IMR-90 (cell line): ENCODE measurements around the gene MYPOP. TPM values are rescaled to one million over a fixed set of nuclear protein-coding genes. Genes with fewer than 3 reads are reported as not detected.

Experiments
- ATAC-seq: fragments of 200-7000 bp; cut with Tn5 transposase; 2 replicates; pipeline ENCODE4 v1.9.1; 2020; ENCODE audit warnings: low read depth, mild to moderate bottlenecking, moderate library complexity
- BruUV-seq: library from RNA; stranded (reverse); fragments of 400-500 nt; replicated peaks from 2 replicates; lab custom pipeline; 2021; lab: Mats Ljungman, UMichigan
- CTCF ChIA-PET: fragments of 300-600 bp; formaldehyde crosslinking; extraction: SDS; loops from one replicate; lab custom pipeline; 2021; ENCODE audit warnings: antibody characterized with exemption; lab: Yijun Ruan, JAX
- POLR2A ChIA-PET: fragments of 300-600 bp; sonication (Branson Sonifier 250); formaldehyde crosslinking; loops from one replicate; lab custom pipeline; 2022; ENCODE audit warnings: antibody characterized with exemption; ENCODE audit not compliant: unreplicated experiment; lab: Charles Lee
- DNase-seq: peaks from one replicate; pipeline ENCODE4 v3.0.0; 2013
- H2AFZ ChIP-seq: replicated peaks from 2 replicates; pipeline ENCODE3; 2013; ENCODE audit warnings: low read length, mild to moderate bottlenecking; ENCODE audit not compliant: poor library complexity
- H2AK5ac ChIP-seq: 2 replicates; pipeline ENCODE4 v1.6.1; 2013; ENCODE audit warnings: low read depth, low read length, inconsistent platforms
- H2AK9ac ChIP-seq: replicated peaks from 2 replicates; pipeline ENCODE3; 2013; ENCODE audit warnings: mild to moderate bottlenecking, low read depth, low read length, moderate library complexity; ENCODE audit not compliant: poor library complexity
- H2BK120ac ChIP-seq: 2 replicates; pipeline ENCODE4 v1.6.1; 2013; ENCODE audit warnings: low read depth, low read length, inconsistent platforms
- H2BK15ac ChIP-seq: 3 replicates; pipeline ENCODE4 v1.6.1; 2013; ENCODE audit warnings: low read depth, low read length, inconsistent platforms
- H2BK20ac ChIP-seq: 2 replicates; pipeline ENCODE4 v1.6.1; 2013; ENCODE audit warnings: low read depth, mild to moderate bottlenecking, inconsistent platforms, low read length, moderate library complexity
- H2BK5ac ChIP-seq: 2 replicates; pipeline ENCODE4 v1.6.1; 2013; ENCODE audit warnings: mild to moderate bottlenecking, low read depth, low read length, inconsistent platforms; ENCODE audit not compliant: poor library complexity, severe bottlenecking
- H3K14ac ChIP-seq: replicated peaks from 2 replicates; pipeline ENCODE4 v1.6.1; 2013; ENCODE audit warnings: low read depth, low read length, inconsistent platforms
- H3K18ac ChIP-seq: 2 replicates; pipeline ENCODE4 v1.6.1; 2013; ENCODE audit warnings: low read depth, low read length, control low read depth
- H3K23ac ChIP-seq: 2 replicates; pipeline ENCODE4 v1.6.1; 2013; ENCODE audit warnings: low read depth, low read length, inconsistent platforms
- H3K27ac ChIP-seq: 2 replicates; pipeline ENCODE4 v1.5.1; 2013; ENCODE audit warnings: mild to moderate bottlenecking, control low read depth, low read length; ENCODE audit not compliant: insufficient read depth
- H3K27me3 ChIP-seq: 2 replicates; pipeline ENCODE4 v1.6.1; 2013; ENCODE audit warnings: low read length; ENCODE audit not compliant: control insufficient read depth, insufficient read depth
- H3K36me3 ChIP-seq: 2 replicates; pipeline ENCODE4 v1.6.1; 2013; ENCODE audit warnings: low read length, mixed read lengths; ENCODE audit not compliant: control insufficient read depth, insufficient read depth
- H3K4ac ChIP-seq: 2 replicates; pipeline ENCODE4 v1.6.1; 2013; ENCODE audit warnings: low read depth, low read length, inconsistent platforms
- H3K4me1 ChIP-seq: 2 replicates; pipeline ENCODE4 v1.6.1; 2013; ENCODE audit warnings: low read length, mixed read lengths; ENCODE audit not compliant: control insufficient read depth, insufficient read depth
- H3K4me2 ChIP-seq: 2 replicates; pipeline ENCODE4 v1.6.1; 2013; ENCODE audit warnings: low read depth, mild to moderate bottlenecking, control low read depth, low read length, moderate library complexity
- H3K4me3 ChIP-seq: 2 replicates; pipeline ENCODE4 v1.5.1; 2013; ENCODE audit warnings: low read depth, mild to moderate bottlenecking, control low read depth, low read length, moderate library complexity; ENCODE audit not compliant: insufficient read depth
- H3K56ac ChIP-seq: 2 replicates; pipeline ENCODE4 v1.6.1; 2013; ENCODE audit warnings: low read length, inconsistent platforms; ENCODE audit not compliant: insufficient read depth; ENCODE audit errors: extremely low read depth
- H3K79me1 ChIP-seq, 2 experiments: 2 replicates each; pipeline ENCODE4 v1.6.1; 2013; ENCODE audit warnings: low read length in 2 of 2, inconsistent platforms in 1 of 2, low read depth in 1 of 2
- H3K9ac ChIP-seq: 2 replicates; pipeline ENCODE4 v1.6.1; 2013; ENCODE audit warnings: low read depth, low read length, control low read depth
- H3K9me1 ChIP-seq: 2 replicates; pipeline ENCODE4 v1.6.1; 2013; ENCODE audit warnings: low read length, inconsistent platforms; ENCODE audit not compliant: insufficient read depth
- H3K9me3 ChIP-seq: 2 replicates; pipeline ENCODE4 v1.6.1; 2013; ENCODE audit warnings: low read length; ENCODE audit not compliant: control insufficient read depth, insufficient read depth
- H4K20me1 ChIP-seq: 2 replicates; pipeline ENCODE4 v1.6.1; 2013; ENCODE audit warnings: low read length, inconsistent platforms; ENCODE audit not compliant: insufficient read depth
- H4K5ac ChIP-seq: 2 replicates; pipeline ENCODE4 v1.6.1; 2013; ENCODE audit warnings: mild to moderate bottlenecking, low read depth, low read length, control low read depth
- H4K8ac ChIP-seq, 2 experiments: 2 replicates each; pipeline ENCODE4 v1.6.1; 2013; ENCODE audit warnings: low read depth in 2 of 2, low read length in 2 of 2, control low read depth in 1 of 2, inconsistent platforms in 1 of 2
- H4K91ac ChIP-seq: 2 replicates; pipeline ENCODE4 v1.6.1; 2013; ENCODE audit warnings: low read depth, low read length, inconsistent platforms; ENCODE audit not compliant: insufficient read depth
- CHD1 ChIP-seq: IDR thresholded peaks from 2 replicates; pipeline ENCODE4 v1.6.1; 2012; ENCODE audit warnings: low read depth, low read length, improper control_type of control experiment
- NFE2L2 ChIP-seq: fragments of 150-350 bp; IDR thresholded peaks from 2 replicates; pipeline ENCODE4 v1.6.1; 2016; ENCODE audit warnings: low read depth, mild to moderate bottlenecking, low read length
- RAD21 ChIP-seq: IDR thresholded peaks from 2 replicates; pipeline ENCODE4 v1.6.1; 2012; ENCODE audit warnings: low read length, improper control_type of control experiment
- RCOR1 ChIP-seq: IDR thresholded peaks from 2 replicates; pipeline ENCODE4 v1.6.1; 2012; ENCODE audit warnings: mild to moderate bottlenecking, low read length, improper control_type of control experiment; ENCODE audit not compliant: insufficient replicate concordance
- USF2 ChIP-seq: fragments of 150-350 bp; IDR thresholded peaks from 2 replicates; pipeline ENCODE4 v1.6.1; 2017; ENCODE audit warnings: mild to moderate bottlenecking, antibody characterized with exemption, low read length, low read depth
- WGBS, 2 experiments: methylation state at CpG; one replicate each; pipeline versions ENCODE4 v1.1.5 to v1.1.7; 2013; ENCODE audit warnings: missing lambda C conversion rate in 2 of 2; ENCODE audit not compliant: insufficient read length in 1 of 2; ENCODE audit errors: extremely low coverage in 2 of 2; 5-methylcytosine and 5-hydroxymethylcytosine counted together
- dilution Hi-C: fragments of 300-500 bp; cut with HindIII; formaldehyde crosslinking; loops from one replicate; pipeline ENCODE4 v1.14.3; 2018; ENCODE audit warnings: low sequenced_read_pairs; ENCODE audit not compliant: unreplicated experiment
- in situ Hi-C: fragments of 300-500 bp; cut with MboI; formaldehyde crosslinking; loops from 3 replicates; pipeline ENCODE4 v1.14.3; 2019; ENCODE audit warnings: low sequenced_read_pairs, inconsistent platforms, mixed read lengths
- intact Hi-C: fragments of 100-400 bp; cut with micrococcal nuclease; formaldehyde crosslinking; loops from 2 replicates; pipeline ENCODE4 v1.10.0; 2022
- polyA plus RNA-seq, 3 experiments: library from polyadenylated mRNA; depleted of rRNA; stranded (reverse); fragments of >200 nt; gene quantifications; 2 replicates each; pipeline ENCODE4 v1.2.3, GENCODE V29; 2012; ENCODE audit warnings: low replicate concordance in 1 of 3
- total RNA-seq: library from RNA; depleted of rRNA; stranded (reverse); fragments of >200 nt; gene quantifications from 2 replicates; pipeline ENCODE4 v1.2.3, GENCODE V29; 2012

MYPOP gene
- total and polyA plus RNA-seq, 2 of the 4 experiments (the other 2 are of a cell fraction), result 0.36 to 2.8 TPM

- BruUV-seq, result no TSS peak
- H4K91ac ChIP-seq, result no peak overlapping the region
- H3K9me3 ChIP-seq, result no peaks in the 10 kb centered on the region
- H2BK120ac ChIP-seq, result no peak overlapping the region
- intact Hi-C loops (no loop called here), in situ Hi-C loops (no loop called here), dilution Hi-C loops (no loop called here)
- ATAC-seq (no peak), DNase-seq (no peak)
- no peak overlapping the region for H4K5ac ChIP-seq
- H3K4ac ChIP-seq, result no peak overlapping the region
- H2BK20ac ChIP-seq, result no peak overlapping the region
- no peak overlapping the region for H3K4me3 ChIP-seq
- no peak overlapping the region for H3K14ac ChIP-seq
- TF ChIP-seq NFE2L2, result no peak
- no peak for TF ChIP-seq USF2
- TF ChIP-seq RAD21, result no peak
- TF ChIP-seq CHD1, result no peak
- TF ChIP-seq RCOR1, result no peak
- no peak overlapping the region for H3K18ac ChIP-seq
- peaks cover 13 to 21% of the 10 kb centered on the region in 2 experiments for H3K79me1 ChIP-seq
- H2AFZ ChIP-seq, result no peak overlapping the region
- no peak overlapping the region for H4K8ac ChIP-seq
- no peak overlapping the region for H3K23ac ChIP-seq
- H2AK9ac ChIP-seq, result no peak overlapping the region
- ChIA-PET POLR2A (no interaction called here), CTCF (no interaction called here)
- H4K20me1 ChIP-seq, result 0 out of 2 replicates have a peak, but pooled peaks cover 9% of the 10 kb centered on the region
- 0 out of 2 replicates have a peak, but pooled peaks cover 4% of the 10 kb centered on the region for H3K4me1 ChIP-seq
- no peak overlapping the region for H3K4me2 ChIP-seq
- no peak overlapping the region for H3K56ac ChIP-seq
- no peak overlapping the region for H2AK5ac ChIP-seq
- no peak overlapping the region for H3K9ac ChIP-seq
- no peak overlapping the region for H2BK5ac ChIP-seq
- no CpG with 5 or more reads among the region's 7 CpGs for WGBS, 2 experiments
- H3K27ac ChIP-seq, result no peak overlapping the region
- H3K27me3 ChIP-seq, result no peaks in the 10 kb centered on the region
- peaks cover 7% of the 10 kb centered on the region; the same call in 1 of the 2 replicates for H3K9me1 ChIP-seq
- no peak overlapping the region for H2BK15ac ChIP-seq
- peaks cover 32% of the 10 kb centered on the region for H3K36me3 ChIP-seq
These were observed 3.2 kb downstream of the MYPOP start for GRCh38 chr19:45899253-45899652.
